Subcutaneous adipose tissue (tissue), 4 donors: ENCODE measurements around the gene CFAP221. TPM values are rescaled to one million over a fixed set of nuclear protein-coding genes. Genes with fewer than 3 reads are reported as not detected.

ENCODE experiments used
- total RNA-seq, 4 donors: library from RNA; depleted of rRNA; stranded (reverse); fragments of >200 nt; gene quantifications; one replicate each; pipeline ENCODE4 v1.1.0, GENCODE V29; 2016
- TF ChIP-seq, protein P1 (sequence below): fragments of 450-650 bp; IDR thresholded peaks from one replicate; pipeline ENCODE4 v1.5.1; 2016; ENCODE audit warnings: low read depth, mild to moderate bottlenecking, control low read depth, antibody characterized with exemption, moderate library complexity

CFAP221 gene
- total RNA-seq, 4 donors from 2014 or later = 1.3 to 1.4 (median 1.3) TPM; not detected in 1

- TF ChIP-seq, protein P1, sequence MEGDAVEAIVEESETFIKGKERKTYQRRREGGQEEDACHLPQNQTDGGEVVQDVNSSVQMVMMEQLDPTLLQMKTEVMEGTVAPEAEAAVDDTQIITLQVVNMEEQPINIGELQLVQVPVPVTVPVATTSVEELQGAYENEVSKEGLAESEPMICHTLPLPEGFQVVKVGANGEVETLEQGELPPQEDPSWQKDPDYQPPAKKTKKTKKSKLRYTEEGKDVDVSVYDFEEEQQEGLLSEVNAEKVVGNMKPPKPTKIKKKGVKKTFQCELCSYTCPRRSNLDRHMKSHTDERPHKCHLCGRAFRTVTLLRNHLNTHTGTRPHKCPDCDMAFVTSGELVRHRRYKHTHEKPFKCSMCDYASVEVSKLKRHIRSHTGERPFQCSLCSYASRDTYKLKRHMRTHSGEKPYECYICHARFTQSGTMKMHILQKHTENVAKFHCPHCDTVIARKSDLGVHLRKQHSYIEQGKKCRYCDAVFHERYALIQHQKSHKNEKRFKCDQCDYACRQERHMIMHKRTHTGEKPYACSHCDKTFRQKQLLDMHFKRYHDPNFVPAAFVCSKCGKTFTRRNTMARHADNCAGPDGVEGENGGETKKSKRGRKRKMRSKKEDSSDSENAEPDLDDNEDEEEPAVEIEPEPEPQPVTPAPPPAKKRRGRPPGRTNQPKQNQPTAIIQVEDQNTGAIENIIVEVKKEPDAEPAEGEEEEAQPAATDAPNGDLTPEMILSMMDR = no peak
Observed at GRCh38 chr2:119629323-119629825, 85.1 kb downstream of the CFAP221 start.

DNA sequence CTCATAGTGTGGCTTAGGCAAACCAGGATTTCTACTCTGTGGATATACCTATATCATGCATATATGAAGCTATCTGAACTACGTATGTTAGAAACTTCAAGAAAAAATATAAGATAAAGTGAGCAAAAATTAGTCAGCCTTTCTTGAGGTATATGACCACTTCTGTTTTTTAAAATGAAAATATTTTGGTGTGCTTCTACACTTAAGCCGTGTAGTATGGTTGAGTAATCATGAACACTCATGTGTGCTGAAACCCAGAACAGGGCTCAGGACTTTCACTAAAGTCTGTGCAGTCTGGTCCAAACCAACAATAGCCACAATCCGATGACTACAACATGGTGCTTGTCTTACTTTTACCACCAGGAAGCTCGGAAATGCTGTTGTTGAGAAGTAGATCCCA is 85.9 kb downstream of the CFAP221 start:
- TF ChIP-seq, protein P1 = no peak

DNA sequence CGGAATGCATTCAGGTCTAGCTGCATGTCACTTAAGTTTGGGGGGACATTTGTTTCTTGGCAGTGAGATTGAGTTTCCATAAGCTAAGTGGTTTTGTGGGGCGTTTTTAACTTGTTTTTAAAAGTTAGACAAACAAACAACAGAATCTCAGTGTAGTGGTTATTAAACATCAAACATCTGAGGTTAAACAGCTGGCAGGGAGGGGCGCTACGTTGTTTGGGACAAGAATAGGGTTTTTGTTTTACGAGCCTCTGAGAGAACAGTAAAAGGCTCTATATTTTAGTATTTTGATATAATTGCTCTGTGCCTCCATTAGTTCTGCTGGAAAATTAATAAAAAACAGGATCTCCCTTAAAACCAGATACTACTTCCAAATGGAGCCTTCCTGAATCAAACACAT is 93.1 kb downstream of the CFAP221 start:
- TF ChIP-seq, protein P1 = no peak

DNA sequence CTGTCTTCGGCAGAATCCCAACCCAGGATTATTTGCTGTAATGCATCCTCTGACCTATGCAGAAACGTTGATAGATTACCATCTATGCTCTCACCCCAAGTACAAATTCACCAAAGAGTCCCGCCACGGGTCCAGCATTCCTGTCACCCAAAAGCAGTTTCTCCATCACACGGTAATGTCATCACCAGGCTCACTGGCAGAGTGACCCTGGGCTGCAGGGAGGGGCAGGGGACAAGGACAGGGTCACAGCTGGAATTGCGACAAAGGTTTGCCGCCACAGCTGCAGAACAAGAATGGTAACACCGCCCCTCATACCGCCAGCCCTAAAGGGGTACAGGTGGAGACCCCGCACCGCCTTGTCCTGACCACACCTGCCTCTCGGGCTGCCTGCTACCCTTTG is 94.0 kb downstream of the CFAP221 start:
- TF ChIP-seq, protein P1 = no peak

DNA sequence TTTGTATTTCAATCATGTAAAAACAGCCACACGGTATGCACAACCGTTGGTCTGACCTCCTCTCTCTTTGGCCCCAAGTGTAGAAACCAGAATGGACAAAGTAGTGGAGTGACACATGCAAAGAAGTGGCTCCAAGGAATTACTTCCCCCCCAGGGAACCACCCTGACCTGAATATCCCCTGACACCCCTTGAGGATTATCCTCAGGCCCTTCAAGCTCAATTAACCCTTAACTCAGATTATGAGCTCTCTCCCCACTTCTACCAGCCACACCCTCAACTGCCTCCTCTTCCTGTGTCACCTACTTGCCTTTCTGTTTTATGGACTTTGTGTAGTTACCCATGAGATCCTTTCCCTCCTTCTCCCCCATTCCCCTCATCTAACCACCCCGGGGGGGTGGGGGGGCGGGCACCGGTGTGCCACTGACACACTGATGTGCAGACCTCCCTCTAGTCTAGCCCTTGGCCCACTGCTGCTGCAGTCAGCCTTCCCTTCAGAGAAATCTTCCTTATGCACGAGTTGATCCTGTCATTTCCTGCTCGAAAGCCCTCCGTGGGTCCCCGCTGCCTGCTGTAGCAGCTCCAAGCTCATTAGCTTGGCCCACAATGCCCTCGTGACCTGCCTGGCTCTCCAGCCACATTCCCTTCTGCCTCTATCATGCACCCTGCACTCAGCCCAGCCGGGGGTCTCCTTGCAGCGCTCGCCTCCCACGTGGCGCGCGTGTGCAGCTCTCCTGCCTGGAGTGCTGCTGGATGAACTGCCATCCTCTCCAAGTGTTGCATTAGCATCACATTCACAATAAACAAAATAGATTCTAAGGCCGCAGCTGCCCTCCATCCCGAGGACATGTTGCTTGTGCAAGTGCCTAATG is 94.7 kb downstream of the CFAP221 start:
- TF ChIP-seq, protein P1 = no peak

DNA sequence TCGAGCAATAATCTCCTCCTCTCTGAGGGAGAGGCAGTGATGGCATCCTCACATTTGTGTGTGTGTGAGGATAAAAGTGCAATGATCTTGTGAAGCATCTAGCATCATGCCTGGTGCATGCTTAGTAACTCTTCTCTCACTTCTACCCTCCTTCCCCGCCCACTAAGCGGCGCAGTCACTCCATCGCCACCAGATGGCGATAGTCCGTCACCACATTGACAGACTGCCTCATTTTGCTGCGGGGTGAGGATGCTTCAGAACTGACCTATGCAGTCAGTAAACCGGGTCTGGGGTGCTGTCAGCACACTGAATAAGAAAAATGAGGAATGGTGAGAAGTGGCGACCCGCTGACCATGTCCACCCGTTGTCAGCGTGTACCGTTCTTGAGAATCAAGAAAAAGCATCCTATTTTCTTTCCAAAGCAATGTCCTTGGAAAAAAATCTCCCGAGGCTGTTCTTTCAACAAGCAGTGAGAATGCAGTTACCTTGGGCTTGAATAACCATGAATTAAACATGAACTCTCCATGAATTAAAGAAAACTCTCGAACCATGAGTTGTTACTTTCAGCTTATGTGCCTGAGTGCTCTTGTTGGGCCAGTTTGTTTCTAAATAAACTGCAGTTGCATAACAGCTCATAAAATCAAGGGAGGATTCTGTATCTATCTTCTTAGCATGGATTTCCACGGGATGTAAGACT is 97.5 kb downstream of the CFAP221 start:
- TF ChIP-seq, protein P1 = no peak

GRCh38 chr2:119644186-119644585 is 99.9 kb downstream of the CFAP221 start:
- TF ChIP-seq, protein P1 = no peak
